GM19043 (cell line): ENCODE results near the gene RBPMS2.
"Not testable (repeated sequence)": the region's sequence is repeated elsewhere in the genome, so short reads cannot be mapped to it uniquely, and the experiment has no call there.

Experiments used
- ATAC-seq: cut with Tn5 transposase; IDR thresholded peaks from one replicate; pipeline ENCODE4 v1.9.1; 2021; ENCODE audit warnings: low read depth; ENCODE audit not compliant: unreplicated experiment

Gene RBPMS2

GRCh38 chr15:64755427-64755940 is 19.9 kb downstream of the RBPMS2 start:
- ATAC-seq = no peak

GRCh38 chr15:64754663-64755426 is 20.5 kb downstream of the RBPMS2 start:
- peak; percentile 65 for ATAC-seq

- ATAC-seq = no peak
Measured at GRCh38 chr15:64753480-64754185, 21.8 kb downstream of the RBPMS2 start.

- ATAC-seq = no peak
Measured at GRCh38 chr15:64751464-64751863, 23.9 kb downstream of the RBPMS2 start.

- ATAC-seq = no peak
Measured at GRCh38 chr15:64749999-64750657, 25.3 kb downstream of the RBPMS2 start.

GRCh38 chr15:64749167-64749566 is 26.2 kb downstream of the RBPMS2 start:
- no peak for ATAC-seq

- ATAC-seq = no peak
Measured at GRCh38 chr15:64748251-64748650, 27.1 kb downstream of the RBPMS2 start.

- ATAC-seq = no peak
Measured at GRCh38 chr15:64747578-64747977, 27.8 kb downstream of the RBPMS2 start.

- ATAC-seq = no peak
Measured at GRCh38 chr15:64746921-64747320, 28.5 kb downstream of the RBPMS2 start.

GRCh38 chr15:64746356-64746755 is 29.0 kb downstream of the RBPMS2 start:
- no peak for ATAC-seq

- ATAC-seq = no peak
Measured at GRCh38 chr15:64743691-64744090, 31.7 kb downstream of the RBPMS2 start.

GRCh38 chr15:64742921-64743320 is 32.5 kb downstream of the RBPMS2 start:
- ATAC-seq = no peak

- no peak for ATAC-seq
Measured at GRCh38 chr15:64742385-64742784, 33.0 kb downstream of the RBPMS2 start.

GRCh38 chr15:64741708-64742107 is 33.7 kb downstream of the RBPMS2 start:
- ATAC-seq = not testable (repeated sequence)

- ATAC-seq = no peak
Measured at GRCh38 chr15:64740311-64741170, 34.8 kb downstream of the RBPMS2 start.

- no peak for ATAC-seq
Measured at GRCh38 chr15:64739577-64740143, 35.7 kb downstream of the RBPMS2 start.

- ATAC-seq = no peak
Measured at GRCh38 chr15:64739156-64739555, 36.2 kb downstream of the RBPMS2 start.

- ATAC-seq = no peak
Measured at GRCh38 chr15:64738226-64739095, 36.9 kb downstream of the RBPMS2 start.
